ENCODE results near the gene RYK. TPM values are rescaled to one million over a fixed set of nuclear protein-coding genes. Genes with fewer than 3 reads are reported as not detected.

Gene RYK
- total RNA-seq, 4 donors from 2014 or later, result 59.9 to 98.5 (median 93.4) TPM

GRCh38 chr3:134239538-134239937, 11.1 kb downstream of the RYK start:
- no peak for TF ChIP-seq CTCF (IDR thresholded peaks at IDR 0.05; ENCODE audit: low read depth)

- TF ChIP-seq CTCF (IDR thresholded peaks at IDR 0.05; ENCODE audit: low read depth), result no peak
Measured at GRCh38 chr3:134237454-134238145, 13.1 kb downstream of the RYK start.

GRCh38 chr3:134236505-134237170, 14.0 kb downstream of the RYK start:
- no peak for TF ChIP-seq CTCF (IDR thresholded peaks at IDR 0.05; ENCODE audit: low read depth)

- no peak for TF ChIP-seq CTCF (IDR thresholded peaks at IDR 0.05; ENCODE audit: low read depth)
Measured at GRCh38 chr3:134235577-134236076, 15.0 kb downstream of the RYK start.

GRCh38 chr3:134232951-134233350, 17.7 kb downstream of the RYK start:
- TF ChIP-seq CTCF (IDR thresholded peaks at IDR 0.05; ENCODE audit: low read depth), result no peak

GRCh38 chr3:134232151-134232550, 18.5 kb downstream of the RYK start:
- no peak for TF ChIP-seq CTCF (IDR thresholded peaks at IDR 0.05; ENCODE audit: low read depth)

GRCh38 chr3:134231131-134231530, 19.5 kb downstream of the RYK start:
- no peak for TF ChIP-seq CTCF (IDR thresholded peaks at IDR 0.05; ENCODE audit: low read depth)

Data from subcutaneous adipose tissue (tissue), 4 donors.